Uterus (tissue), 4 donors: Measurements from ENCODE around the gene SCN10A. TPM values are rescaled to one million over a fixed set of nuclear protein-coding genes. Genes with fewer than 3 reads are reported as not detected.

Experiments used
- DNase-seq, 2 donors: peaks; one replicate each; pipeline ENCODE4 v3.0.0-alpha.2; 2019 to 2020
- H3K27ac ChIP-seq, 2 donors: fragments of 200-600 bp; sonication (generic); 1 replicate in 1 of 2; 2 replicates in 1 of 2; pipeline ENCODE4 v1.5.1; 2016 to 2018
- H3K27me3 ChIP-seq, 2 donors: fragments of 200-600 bp; sonication (generic); one replicate each; pipeline ENCODE4 v1.5.1; 2018 to 2019; ENCODE audit warnings: control low read depth in 1 of 2
- H3K36me3 ChIP-seq, 2 donors: fragments of 200-600 bp; sonication (generic); one replicate each; pipeline ENCODE4 v1.5.1; 2019; ENCODE audit warnings: control low read depth in 1 of 2
- H3K4me1 ChIP-seq, 2 donors: fragments of 200-600 bp; sonication (generic); one replicate each; pipeline ENCODE4 v1.5.1; 2018 to 2019; ENCODE audit warnings: control low read depth in 1 of 2
- H3K4me3 ChIP-seq, 2 donors: fragments of 200-600 bp; sonication (generic); 1 replicate in 1 of 2; 2 replicates in 1 of 2; pipeline ENCODE4 v1.5.1; 2018 to 2019; ENCODE audit warnings: mild to moderate bottlenecking in 1 of 2
- H3K9me3 ChIP-seq, 2 donors: fragments of 200-600 bp; sonication (generic); one replicate each; pipeline ENCODE4 v1.5.1; 2019; ENCODE audit warnings: control low read depth in 1 of 2
- POLR2A ChIP-seq, 2 donors: fragments of 450-650 bp; IDR thresholded peaks; one replicate each; pipeline ENCODE4 v1.6.1; 2016; ENCODE audit warnings: antibody characterized with exemption in 2 of 2, mild to moderate bottlenecking in 1 of 2, moderate library complexity in 1 of 2
- intact Hi-C: fragments of 100-400 bp; cut with DNase I; formaldehyde crosslinking; loops from one replicate; pipeline ENCODE4 v1.15.1; 2023; ENCODE audit warnings: low total_unique reads
- total RNA-seq, 4 donors: library from RNA; depleted of rRNA in 3 of 4; stranded (reverse); fragments of >200 nt in 3 of 4; gene quantifications; one replicate each; pipeline versions ENCODE4 v1.1.0 to v1.2.4, GENCODE V29; 2014 to 2023
- TF ChIP-seq, protein P1 (sequence below), 4 experiments: fragments of 200-600 bp in 2 of 4; fragments of 450-650 bp in 2 of 4; sonication (generic) in 2 of 4; IDR thresholded peaks; one replicate each; pipeline ENCODE4 v1.5.1; 2016 to 2019; ENCODE audit warnings: antibody characterized with exemption in 4 of 4, mild to moderate bottlenecking in 2 of 4, moderate library complexity in 1 of 4
- donor health status: DM: yes; HTN: yes; CAD: no.

Gene SCN10A
- total RNA-seq, 4 donors from 2014 or later = not detected

DNA sequence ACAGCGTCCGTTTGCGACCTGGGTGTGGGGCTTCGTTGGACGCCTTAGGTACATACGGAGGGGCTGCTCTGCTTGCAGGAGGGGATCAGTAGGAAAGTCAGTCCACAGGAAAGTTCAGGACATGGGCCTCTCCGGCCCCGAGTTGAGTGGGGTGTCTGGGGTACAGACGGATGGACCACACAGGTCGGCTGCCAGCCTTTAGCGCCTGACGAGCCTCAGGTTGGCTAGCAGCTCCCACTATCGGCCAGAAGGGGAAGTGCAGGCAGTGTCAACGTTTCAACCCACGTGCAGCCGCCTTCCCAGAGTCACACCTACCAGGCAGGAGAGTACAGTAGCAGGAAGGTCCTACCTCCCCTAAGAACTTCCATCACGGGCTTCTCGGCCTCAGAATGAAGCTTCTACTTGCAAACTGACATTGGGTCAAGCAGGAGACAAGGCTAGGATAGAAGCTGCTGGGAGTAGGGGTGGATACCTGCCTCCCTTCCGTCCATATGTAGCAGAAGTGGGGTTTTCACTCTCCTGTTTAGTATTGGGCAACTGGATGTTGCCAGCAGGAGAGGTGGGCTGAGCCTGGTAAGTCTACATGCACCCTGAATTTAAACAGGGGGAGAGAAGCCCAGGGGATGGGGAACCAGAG is 164.7 kb downstream of the SCN10A start:
- no peak for TF ChIP-seq POLR2A (IDR thresholded peaks at IDR 0.05)
- TF ChIP-seq, protein P1, sequence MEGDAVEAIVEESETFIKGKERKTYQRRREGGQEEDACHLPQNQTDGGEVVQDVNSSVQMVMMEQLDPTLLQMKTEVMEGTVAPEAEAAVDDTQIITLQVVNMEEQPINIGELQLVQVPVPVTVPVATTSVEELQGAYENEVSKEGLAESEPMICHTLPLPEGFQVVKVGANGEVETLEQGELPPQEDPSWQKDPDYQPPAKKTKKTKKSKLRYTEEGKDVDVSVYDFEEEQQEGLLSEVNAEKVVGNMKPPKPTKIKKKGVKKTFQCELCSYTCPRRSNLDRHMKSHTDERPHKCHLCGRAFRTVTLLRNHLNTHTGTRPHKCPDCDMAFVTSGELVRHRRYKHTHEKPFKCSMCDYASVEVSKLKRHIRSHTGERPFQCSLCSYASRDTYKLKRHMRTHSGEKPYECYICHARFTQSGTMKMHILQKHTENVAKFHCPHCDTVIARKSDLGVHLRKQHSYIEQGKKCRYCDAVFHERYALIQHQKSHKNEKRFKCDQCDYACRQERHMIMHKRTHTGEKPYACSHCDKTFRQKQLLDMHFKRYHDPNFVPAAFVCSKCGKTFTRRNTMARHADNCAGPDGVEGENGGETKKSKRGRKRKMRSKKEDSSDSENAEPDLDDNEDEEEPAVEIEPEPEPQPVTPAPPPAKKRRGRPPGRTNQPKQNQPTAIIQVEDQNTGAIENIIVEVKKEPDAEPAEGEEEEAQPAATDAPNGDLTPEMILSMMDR (IDR thresholded peaks at IDR 0.05) = peak; percentile 79 to 89 (median 82)
- Histone ChIP-seq H3K4me1 (peaks cover 0 to 4% of the 10 kb centered on the region in 2 donors), H3K27me3 (no peaks in the 10 kb centered on the region), H3K27ac (no peak overlapping the region), H3K36me3 (no peaks in the 10 kb centered on the region), H3K9me3 (no peaks in the 10 kb centered on the region), H3K4me3 (no peak overlapping the region)
- peak; percentile 47 to 56 for DNase-seq
- intact Hi-C loops = no loop called here

DNA sequence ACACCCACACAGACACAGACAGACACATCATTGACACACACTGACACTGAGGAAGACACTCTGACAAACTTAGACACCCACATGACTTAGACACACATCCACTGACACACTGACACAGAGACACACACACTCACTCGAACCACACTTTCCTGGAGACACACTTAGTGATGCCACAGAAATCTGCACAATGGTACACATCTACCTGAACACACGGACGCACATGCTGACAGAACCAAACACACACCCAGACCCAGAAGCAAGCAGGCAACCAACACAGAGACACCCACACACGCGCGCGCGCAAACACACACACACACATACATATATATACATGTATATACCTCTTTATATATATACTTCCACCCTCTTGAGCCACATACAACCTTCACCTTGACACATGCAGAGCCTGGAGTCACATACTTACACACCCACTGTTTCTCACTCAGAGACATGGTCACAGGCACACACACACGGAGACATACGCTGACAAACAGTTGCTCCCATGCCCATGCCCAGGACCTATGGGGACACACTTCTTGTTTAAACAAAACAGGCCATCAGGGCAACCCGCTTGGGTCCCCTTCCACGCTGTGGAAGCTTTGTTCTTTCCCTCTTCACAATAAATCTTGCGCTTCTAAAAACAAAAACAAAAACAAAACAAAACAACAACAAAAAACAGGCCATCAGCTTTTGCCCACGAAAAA is 165.6 kb downstream of the SCN10A start:
- peaks cover 0 to 4% of the 10 kb centered on the region in 2 donors for H3K4me1 ChIP-seq
- no peak overlapping the region for H3K4me3 ChIP-seq
- no peaks in the 10 kb centered on the region for H3K27me3 ChIP-seq
- no peak overlapping the region for H3K27ac ChIP-seq
- H3K36me3 ChIP-seq = no peaks in the 10 kb centered on the region
- intact Hi-C loops = no loop called here
- no peak for DNase-seq
- no peak for TF ChIP-seq POLR2A (IDR thresholded peaks at IDR 0.05)
- TF ChIP-seq, protein P1 (IDR thresholded peaks at IDR 0.05) = no peak
- no peaks in the 10 kb centered on the region for H3K9me3 ChIP-seq

DNA sequence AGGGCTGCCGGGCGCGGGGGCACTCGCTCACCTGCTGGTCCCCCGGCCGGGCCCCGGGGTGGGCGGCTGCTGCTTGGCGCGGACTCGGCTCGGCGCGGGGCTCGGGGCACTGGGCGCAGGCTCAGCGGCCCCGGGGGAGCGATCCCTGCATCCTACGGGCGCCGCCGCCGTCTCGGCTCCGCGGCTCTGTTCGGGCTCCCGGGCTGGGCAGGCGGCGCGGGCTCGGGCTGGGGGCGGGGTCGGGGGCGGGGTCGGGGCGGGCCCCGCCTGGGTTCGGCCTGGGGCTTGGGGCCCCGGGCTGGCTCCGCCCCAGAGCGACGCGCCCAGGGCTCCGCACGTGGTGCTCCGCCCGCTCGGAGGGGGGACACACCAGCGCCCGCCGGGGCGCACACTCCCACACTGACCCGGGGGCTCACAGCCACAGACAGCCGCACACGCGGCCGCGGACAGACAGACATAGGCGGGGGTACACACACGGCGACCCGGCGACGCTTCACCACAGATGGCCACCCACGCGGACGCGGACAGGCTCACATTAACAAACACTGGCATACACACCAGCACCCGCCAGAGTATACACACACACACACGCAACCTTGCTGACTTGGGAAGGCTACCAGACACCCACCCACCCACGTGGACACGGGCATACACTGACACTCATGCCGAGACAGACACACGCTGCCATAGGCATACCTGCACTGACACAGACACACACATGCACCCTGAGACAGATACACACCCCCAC is 166.3 kb downstream of the SCN10A start, which contains the start of gene SCN5A:
SCN5A (minus strand) TSS at position 188 of the 748 bp plus-strand sequence. CDS start 16,380 bp downstream, outside the sequence.
- intact Hi-C loops = no loop called here

DNA sequence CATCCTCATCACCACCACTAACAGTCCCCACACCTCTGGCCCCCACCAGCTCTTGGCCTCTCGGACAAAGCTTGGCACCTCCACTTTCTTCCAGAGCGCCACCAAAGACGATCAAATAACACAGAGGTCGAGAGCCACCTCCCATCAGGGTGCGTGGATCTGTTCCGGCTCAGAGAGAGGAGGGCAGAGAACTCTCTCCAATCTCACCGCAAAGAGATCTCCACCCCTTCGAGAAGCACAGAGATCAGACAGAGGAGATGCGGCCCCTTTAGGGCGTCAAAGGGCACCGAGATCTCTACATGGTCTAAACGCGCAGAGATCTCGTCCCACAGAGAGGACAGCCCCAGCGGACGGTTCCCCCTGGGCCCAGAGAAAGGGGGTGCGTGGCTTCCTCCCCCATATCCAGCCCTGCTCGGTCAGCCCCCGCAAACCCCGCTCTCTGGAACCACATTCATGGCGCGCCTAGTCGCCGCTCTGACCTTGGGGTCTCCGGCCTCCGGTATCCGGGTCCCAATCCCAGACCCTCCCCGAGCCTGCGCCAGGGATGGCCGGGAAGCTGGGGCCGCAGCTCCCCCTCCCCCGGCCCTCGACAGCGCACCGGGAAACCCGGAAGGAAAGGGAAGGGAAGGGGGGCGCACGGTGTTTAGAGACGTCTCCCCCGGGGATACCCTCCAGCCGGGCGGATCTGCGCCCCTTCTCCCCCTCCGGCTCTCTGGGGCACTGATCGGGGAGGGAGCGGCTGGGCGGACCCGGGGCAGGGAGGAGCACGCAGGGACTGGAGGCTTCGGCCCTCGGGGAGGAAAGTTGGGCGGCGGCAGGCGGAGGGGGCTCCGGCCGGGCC is 167.1 kb downstream of the SCN10A start:
- H3K4me1 ChIP-seq = peaks cover 0 to 4% of the 10 kb centered on the region in 2 donors
- H3K27ac ChIP-seq = no peak overlapping the region
- peak overlapping the region; percentile 11 to 43 for H3K4me3 ChIP-seq
- no peaks in the 10 kb centered on the region for H3K36me3 ChIP-seq
- DNase-seq = no peak
- TF ChIP-seq, protein P1 (IDR thresholded peaks at IDR 0.05) = no peak
- TF ChIP-seq POLR2A (IDR thresholded peaks at IDR 0.05) = no peak
- H3K9me3 ChIP-seq = no peaks in the 10 kb centered on the region
- intact Hi-C loops = no loop called here
- no peaks in the 10 kb centered on the region for H3K27me3 ChIP-seq

More for the DNA sequence above, 166.3 kb downstream of the SCN10A start, which contains the start of gene SCN5A:
- peak in 1 of 2 donors; percentile 17 for TF ChIP-seq POLR2A (IDR thresholded peaks at IDR 0.05)
- TF ChIP-seq, protein P1 (IDR thresholded peaks at IDR 0.05) = no peak
- Histone ChIP-seq H3K36me3 (no peaks in the 10 kb centered on the region), H3K9me3 (no peaks in the 10 kb centered on the region), H3K4me3 (peak within 1 kb of the TSS; percentile 11 to 43), H3K4me1 (peaks cover 0 to 4% of the 10 kb centered on the region in 2 donors), H3K27me3 (no peaks in the 10 kb centered on the region), H3K27ac (no peak within 1 kb of the TSS)
- peak in 1 of 2 donors; percentile 43 for DNase-seq
